HepG2 (cell line): ENCODE results near the gene OGFR.

Source experiments
- ATF6 ChIP-seq: sonication (generic); formaldehyde crosslinking; conservative IDR thresholded peaks from 2 replicates; pipeline ENCODE4 v1.4.0; 2020; ENCODE audit warnings: missing genetic modification reagents
- CTCF ChIP-seq: sonication (generic); formaldehyde crosslinking; IDR thresholded peaks from 2 replicates; pipeline ENCODE4 v1.5.0; 2020; ENCODE audit warnings: mild to moderate bottlenecking, missing genetic modification reagents, moderate library complexity
- ELF1 ChIP-seq: sonication (generic); formaldehyde crosslinking; IDR thresholded peaks from 2 replicates; pipeline ENCODE4 v1.4.0; 2020; ENCODE audit warnings: missing genetic modification reagents
- ELF4 ChIP-seq: sonication (generic); formaldehyde crosslinking; IDR thresholded peaks from 2 replicates; pipeline ENCODE4 v1.5.0; 2020; ENCODE audit warnings: missing genetic modification reagents, mild to moderate bottlenecking, moderate library complexity, borderline replicate concordance
- ESRRA ChIP-seq: sonication (generic); formaldehyde crosslinking; IDR thresholded peaks from 2 replicates; pipeline ENCODE4 v1.5.1; 2020; ENCODE audit warnings: mild to moderate bottlenecking, low read depth, missing genetic modification reagents
- JUND ChIP-seq: sonication (generic); formaldehyde crosslinking; IDR thresholded peaks from 2 replicates; pipeline ENCODE4 v1.8.0; 2022; ENCODE audit warnings: mild to moderate bottlenecking, missing genetic modification reagents
- KDM1A ChIP-seq: IDR thresholded peaks from 2 replicates; pipeline ENCODE4 v1.6.1; 2016; ENCODE audit warnings: missing compliant biosample characterization
- KDM5A ChIP-seq: fragments of 200-600 bp; sonication (generic); IDR thresholded peaks from 2 replicates; pipeline ENCODE4 v1.7.0; 2018; ENCODE audit warnings: antibody characterized with exemption, mild to moderate bottlenecking, low read length, borderline replicate concordance
- NFIC ChIP-seq: IDR thresholded peaks from 2 replicates; pipeline ENCODE4 v1.6.1; 2012; ENCODE audit warnings: mild to moderate bottlenecking, low read length, inconsistent platforms
- NFYB ChIP-seq: sonication (generic); formaldehyde crosslinking; IDR thresholded peaks from 2 replicates; pipeline ENCODE4 v1.4.0; 2020; ENCODE audit warnings: missing genetic modification reagents
- PCBP2 ChIP-seq: fragments of 200-400 bp; formaldehyde crosslinking; optimal IDR thresholded peaks from 2 replicates; pipeline ENCODE3; 2018; ENCODE audit warnings: low read length, low read depth; ENCODE audit not compliant: poor library complexity, severe bottlenecking
- POLR2A ChIP-seq, 2 experiments: IDR thresholded peaks; 2 replicates each; pipeline ENCODE4 v1.6.1; 2011; ENCODE audit warnings: low read depth in 2 of 2, low read length in 2 of 2, mild to moderate bottlenecking in 1 of 2, moderate library complexity in 1 of 2; ENCODE audit not compliant: insufficient read depth in 1 of 2
- ZNF580 ChIP-seq: IDR thresholded peaks from 2 replicates; pipeline ENCODE4 v1.6.1; 2016; ENCODE audit warnings: low read depth, borderline replicate concordance

GRCh38 chr20:62832212-62832922 is 27.7 kb downstream of the OGFR start:
- TF ChIP-seq ATF6 (CRISPR knock-in tag) (no peak), JUND (CRISPR knock-in tag) (no peak), ELF4 (CRISPR knock-in tag) (no peak), NFIC (no peak), ESRRA (CRISPR knock-in tag) (no peak), CTCF (CRISPR knock-in tag) (no peak), KDM1A (CRISPR knock-in tag) (no peak), POLR2A (IDR thresholded peaks at IDR 0.05; ENCODE audit: insufficient read depth in 1 of 2, low read depth in 2 of 2, low read length in 2 of 2) (no peak), ELF1 (CRISPR knock-in tag) (no peak), ZNF580 (CRISPR knock-in tag) (no peak), NFYB (CRISPR knock-in tag) (no peak), PCBP2 (no peak), KDM5A (no peak)
